Glomerular endothelial cell (primary cell): ENCODE data around the gene FRMD3. TPM values are rescaled to one million over a fixed set of nuclear protein-coding genes. Genes with fewer than 3 reads are reported as not detected.

Experiments used
- DNase-seq: peaks from one replicate; pipeline ENCODE4 v3.0.0-alpha.2; 2011; ENCODE audit warnings: low read depth, low spot score; ENCODE audit errors: extremely low read depth
- total RNA-seq: library from RNA; depleted of rRNA; stranded (reverse); fragments of >200 nt; gene quantifications from 2 replicates; pipeline ENCODE4 v1.2.3, GENCODE V29; 2015

FRMD3 gene
- total RNA-seq, 1 donor from 2014 or later, result 6.1 TPM

- DNase-seq, result no peak
Observed at GRCh38 chr9:83475741-83476140, 62.5 kb downstream of the FRMD3 start.

GRCh38 chr9:83474631-83475030 is 63.6 kb downstream of the FRMD3 start:
- no peak for DNase-seq

- DNase-seq, result no peak
Observed at GRCh38 chr9:83473488-83473971, 64.7 kb downstream of the FRMD3 start.

- no peak for DNase-seq
Observed at GRCh38 chr9:83472764-83473163, 65.4 kb downstream of the FRMD3 start.

GRCh38 chr9:83472221-83472665 is 66.0 kb downstream of the FRMD3 start:
- DNase-seq, result peak; percentile 22

GRCh38 chr9:83471241-83471640 is 67.0 kb downstream of the FRMD3 start:
- DNase-seq, result no peak

- DNase-seq, result no peak
Observed at GRCh38 chr9:83469722-83470121, 68.5 kb downstream of the FRMD3 start.

- DNase-seq, result no peak
Observed at GRCh38 chr9:83468821-83469220, 69.4 kb downstream of the FRMD3 start.

- DNase-seq, result no peak
Observed at GRCh38 chr9:83466877-83467276, 71.3 kb downstream of the FRMD3 start.

GRCh38 chr9:83466351-83466750 is 71.8 kb downstream of the FRMD3 start:
- DNase-seq, result no peak

GRCh38 chr9:83459830-83460229 is 78.4 kb downstream of the FRMD3 start:
- no peak for DNase-seq

GRCh38 chr9:83458530-83458929 is 79.7 kb downstream of the FRMD3 start:
- no peak for DNase-seq

- no peak for DNase-seq
Observed at GRCh38 chr9:83457005-83457404, 81.2 kb downstream of the FRMD3 start.

- DNase-seq, result no peak
Observed at GRCh38 chr9:83456226-83456625, 82.0 kb downstream of the FRMD3 start.

GRCh38 chr9:83454076-83454475 is 84.1 kb downstream of the FRMD3 start:
- no peak for DNase-seq

- no peak for DNase-seq
Observed at GRCh38 chr9:83451308-83451707, 86.9 kb downstream of the FRMD3 start.

- DNase-seq, result no peak
Observed at GRCh38 chr9:83449983-83450382, 88.2 kb downstream of the FRMD3 start.

- DNase-seq, result no peak
Observed at GRCh38 chr9:83449166-83449565, 89.0 kb downstream of the FRMD3 start.

GRCh38 chr9:83448626-83449025 is 89.6 kb downstream of the FRMD3 start:
- DNase-seq, result no peak

- DNase-seq, result no peak
Observed at GRCh38 chr9:83447351-83447750, 90.8 kb downstream of the FRMD3 start.

- DNase-seq, result no peak
Observed at GRCh38 chr9:83445703-83446265, 92.4 kb downstream of the FRMD3 start.

- DNase-seq, result no peak
Observed at GRCh38 chr9:83444110-83444509, 94.1 kb downstream of the FRMD3 start.

GRCh38 chr9:83441390-83441789 is 96.8 kb downstream of the FRMD3 start:
- no peak for DNase-seq
